ENCODE measurements around the gene ZNF598. TPM values are rescaled to one million over a fixed set of nuclear protein-coding genes. Genes with fewer than 3 reads are reported as not detected.

ZNF598 gene
- total RNA-seq, 1 experiment from 2014 or later, result 75.8 TPM

GRCh38 chr16:2027024-2028010, 17.7 kb upstream of the ZNF598 start:
- H3K36me3 ChIP-seq (ENCODE audit: insufficient read depth, low read length, poor library complexity, severe bottlenecking), result no peaks in the 10 kb centered on the region
- no peak for DNase-seq (ENCODE audit: low spot score)
- peak overlapping the region; percentile 57 for H3K4me3 ChIP-seq (ENCODE audit: low read depth, low read length, poor library complexity, severe bottlenecking)
- ChIA-PET POLR2A (ENCODE audit: low non-redundant PET) (no interaction called here), CTCF (interaction anchor here (0.5 to 1.2 kb wide), 4 partner anchors 7 to 168 kb away, joined by 3 to 4 read pairs (median 3); partner anchors contain the start of gene NPW)
- no peaks in the 10 kb centered on the region for H3K9me3 ChIP-seq (ENCODE audit: low read depth, low read length, poor library complexity, severe bottlenecking)
- intact Hi-C loops (cut with micrococcal nuclease; ENCODE audit: unreplicated experiment), result no loop called here
- TF ChIP-seq CTCF (conservative IDR thresholded peaks at IDR 0.05; ENCODE audit: low read depth, low read length) (0 out of 2 replicates have a peak, but pooled peaks have one; percentile 19), EZH2 (IDR thresholded peaks at IDR 0.05; ENCODE audit: borderline replicate concordance, low read depth, low read length, poor library complexity, severe bottlenecking) (no peak)
- H3K27ac ChIP-seq (ENCODE audit: low read depth, low read length, poor library complexity, severe bottlenecking), result no peak overlapping the region
- peaks cover 27% of the 10 kb centered on the region for H3K4me1 ChIP-seq (ENCODE audit: insufficient read depth, low read length, poor library complexity, severe bottlenecking)
- no TSS peak for BruUV-seq (replicated peaks)
- H3K27me3 ChIP-seq (replicated peaks; ENCODE audit: insufficient read depth, low read depth, low read length, poor library complexity), result no peaks in the 10 kb centered on the region

- no peaks in the 10 kb centered on the region for H3K27me3 ChIP-seq (replicated peaks; ENCODE audit: insufficient read depth, low read depth, low read length, poor library complexity)
- H3K27ac ChIP-seq (ENCODE audit: low read depth, low read length, poor library complexity, severe bottlenecking), result no peak within 1 kb of the TSS
- intact Hi-C loops (cut with micrococcal nuclease; ENCODE audit: unreplicated experiment), result no loop called here
- peak; percentile 55 for DNase-seq (ENCODE audit: low spot score)
- CTCF ChIA-PET, result interaction anchor here (0.5 to 1.2 kb wide), 2 partner anchors 114 to 169 kb away, joined by 3 read pairs; no protein-coding TSS in a partner anchor
- no TSS peak for BruUV-seq (replicated peaks)
- H3K4me1 ChIP-seq (ENCODE audit: insufficient read depth, low read length, poor library complexity, severe bottlenecking), result peaks cover 27% of the 10 kb centered on the region
- TF ChIP-seq CTCF (conservative IDR thresholded peaks at IDR 0.05; ENCODE audit: low read depth, low read length) (no peak), EZH2 (IDR thresholded peaks at IDR 0.05; ENCODE audit: borderline replicate concordance, low read depth, low read length, poor library complexity, severe bottlenecking) (no peak)
- no peaks in the 10 kb centered on the region for H3K9me3 ChIP-seq (ENCODE audit: low read depth, low read length, poor library complexity, severe bottlenecking)
- H3K4me3 ChIP-seq (ENCODE audit: low read depth, low read length, poor library complexity, severe bottlenecking), result peak within 1 kb of the TSS; percentile 57
- POLR2A ChIA-PET (ENCODE audit: low non-redundant PET), result no interaction called here
- H3K36me3 ChIP-seq (ENCODE audit: insufficient read depth, low read length, poor library complexity, severe bottlenecking), result no peaks in the 10 kb centered on the region
Measured at GRCh38 chr16:2026461-2027023, 16.9 kb upstream of the ZNF598 start, which contains the start of gene NHERF2. TSS of gene NHERF2 (plus strand) at chr16:2026902. CDS start at chr16:2027006, 104 bp downstream.

- TF ChIP-seq CTCF (conservative IDR thresholded peaks at IDR 0.05; ENCODE audit: low read depth, low read length) (no peak), EZH2 (IDR thresholded peaks at IDR 0.05; ENCODE audit: borderline replicate concordance, low read depth, low read length, poor library complexity, severe bottlenecking) (no peak)
- Histone ChIP-seq H3K9me3 (ENCODE audit: low read depth, low read length, poor library complexity, severe bottlenecking) (no peaks in the 10 kb centered on the region), H3K4me1 (ENCODE audit: insufficient read depth, low read length, poor library complexity, severe bottlenecking) (peaks cover 25% of the 10 kb centered on the region), H3K27me3 (replicated peaks; ENCODE audit: insufficient read depth, low read depth, low read length, poor library complexity) (no peaks in the 10 kb centered on the region), H3K27ac (ENCODE audit: low read depth, low read length, poor library complexity, severe bottlenecking) (no peak overlapping the region), H3K4me3 (ENCODE audit: low read depth, low read length, poor library complexity, severe bottlenecking) (no peak overlapping the region), H3K36me3 (ENCODE audit: insufficient read depth, low read length, poor library complexity, severe bottlenecking) (no peaks in the 10 kb centered on the region)
- BruUV-seq (replicated peaks), result no TSS peak
- DNase-seq (ENCODE audit: low spot score), result no peak
- POLR2A ChIA-PET (ENCODE audit: low non-redundant PET), result interaction anchor here (0.6 kb wide), 1 partner anchor 1425 kb away, joined by 4 read pairs; no protein-coding TSS in a partner anchor
- CTCF ChIA-PET, result interaction anchor here (0.5 kb wide), 1 partner anchor 127 kb away, joined by 3 read pairs; no protein-coding TSS in a partner anchor
- intact Hi-C loops (cut with micrococcal nuclease; ENCODE audit: unreplicated experiment), result no loop called here
Measured at GRCh38 chr16:2025878-2026460, 16.3 kb upstream of the ZNF598 start.
